ENCODE data around the gene FRS3. TPM values are rescaled to one million over a fixed set of nuclear protein-coding genes. Genes with fewer than 3 reads are reported as not detected.

FRS3 gene
- total and polyA plus RNA-seq, 9 of the 15 experiments (the other 6 are each of a cell fraction or from before 2014, with no cell fraction given) = 0.03 to 3.7 (median 1.6) TPM

- peaks cover 16 to 18% of the 10 kb centered on the region in 2 experiments for H3K4me1 ChIP-seq (replicated peaks in 1 of 2; ENCODE audit: control insufficient read depth in 2 of 2, insufficient read depth in 2 of 2, low read length in 2 of 2)
- no peak for ATAC-seq
- intact Hi-C loops (cut with micrococcal nuclease) = no loop called here
- TF ChIP-seq CAMTA2 (CRISPR knock-in tag; conservative IDR thresholded peaks at IDR 0.05) (no peak), HNRNPH1 (optimal IDR thresholded peaks at IDR 0.05; ENCODE audit: low read depth, low read length) (no peak), POLR2G (IDR thresholded peaks at IDR 0.05; ENCODE audit: low read depth, low read length) (no peak), ILK (tag; IDR thresholded peaks at IDR 0.05; ENCODE audit: borderline replicate concordance, low read depth) (no peak), ZNF507 (tag; conservative IDR thresholded peaks at IDR 0.05) (no peak), TFAP4 (CRISPR knock-in tag; IDR thresholded peaks at IDR 0.05; ENCODE audit: borderline replicate concordance) (no peak), ZNF707 (CRISPR knock-in tag; conservative IDR thresholded peaks at IDR 0.05) (no peak), SMC3 (conservative IDR thresholded peaks at IDR 0.05; ENCODE audit: insufficient read depth, low read depth, low read length) (no peak), ZNF143 (CRISPR knock-in tag; IDR thresholded peaks at IDR 0.05) (no peak), EP400 (IDR thresholded peaks at IDR 0.05) (no peak), STAT5A (IDR thresholded peaks at IDR 0.05; ENCODE audit: borderline replicate concordance, low read length) (no peak), CBX5 (IDR thresholded peaks at IDR 0.05; ENCODE audit: borderline replicate concordance, low read depth) (no peak), TCFL5 (CRISPR knock-in tag; conservative IDR thresholded peaks at IDR 0.05) (no peak), RBFOX2 (IDR thresholded peaks at IDR 0.05; ENCODE audit: low read depth, low read length) (no peak), TAF7 (tag; IDR thresholded peaks at IDR 0.05) (no peak), MLLT1 (IDR thresholded peaks at IDR 0.05) (no peak)
- no peaks in the 10 kb centered on the region for H3K79me2 ChIP-seq (ENCODE audit: control insufficient read depth, insufficient read depth, low read length)
- FAIRE-seq = no peak
- whole genome bisulfite sequencing (ENCODE audit: insufficient coverage, low coverage, missing lambda C conversion rate) = 11% methylated on average over 3 of the region's 3 CpGs
- in situ Hi-C loops (cut with MboI) = no loop called here
- H3K9me3 ChIP-seq (replicated peaks; ENCODE audit: control insufficient read depth, insufficient read depth, low read depth, low read length) = no peaks in the 10 kb centered on the region
- no peaks in the 10 kb centered on the region for H3K36me3 ChIP-seq (ENCODE audit: control insufficient read depth, insufficient read depth, low read length)
- H2AFZ ChIP-seq (ENCODE audit: low read depth, low read length) = no peak overlapping the region
- H3K27ac ChIP-seq (ENCODE audit: extremely low read depth, low read depth, low read length) = no peak overlapping the region
- no peak overlapping the region for H3K4me3 ChIP-seq
- POLR2A ChIA-PET = interaction anchor here (0.6 to 2.1 kb wide), 6 partner anchors 10 to 58 kb away, joined by 3 to 11 read pairs (median 4); no protein-coding TSS in a partner anchor
- CTCF ChIA-PET (ENCODE audit: low intra/inter-chr PET ratio) = no interaction called here
- no TSS peak for BruUV-seq (replicated peaks)
- peaks cover 2 to 18% of the 10 kb centered on the region in 2 experiments; a peak in 3 of 5 replicates for H3K27me3 ChIP-seq (ENCODE audit: control insufficient read depth in 2 of 2, insufficient read depth in 2 of 2, low read length in 2 of 2)
- H4K20me1 ChIP-seq (replicated peaks; ENCODE audit: control insufficient read depth, insufficient read depth, low read length) = peaks cover 20% of the 10 kb centered on the region; the same call in 1 of the 2 replicates
- H3K4me2 ChIP-seq (ENCODE audit: insufficient read depth, low read length) = no peak overlapping the region
- no peak for DNase-seq (ENCODE audit: extremely low read depth in 1 of 4, low spot score in 3 of 4)
- H3K9ac ChIP-seq (ENCODE audit: insufficient read depth in 1 of 2, low read depth in 2 of 2, low read length in 2 of 2) = no peak overlapping the region
- H3K9me1 ChIP-seq (ENCODE audit: control insufficient read depth, insufficient read depth, low read length) = no peaks in the 10 kb centered on the region
Measured at GRCh38 chr6:41720262-41720620, 59.5 kb downstream of the FRS3 start.

Data from K562 (cell line).